NCI-H2227 (cell line): ENCODE data around the gene ALKBH4.
"Not testable (repeated sequence)": the region's sequence is repeated elsewhere in the genome, so short reads cannot be mapped to it uniquely, and the experiment has no call there.

Experiments used
- DNase-seq: peaks from one replicate; lab custom pipeline; 2025; ENCODE audit not compliant: unreplicated experiment; lab: John Stamatoyannopoulos, UW

ALKBH4 gene

DNA sequence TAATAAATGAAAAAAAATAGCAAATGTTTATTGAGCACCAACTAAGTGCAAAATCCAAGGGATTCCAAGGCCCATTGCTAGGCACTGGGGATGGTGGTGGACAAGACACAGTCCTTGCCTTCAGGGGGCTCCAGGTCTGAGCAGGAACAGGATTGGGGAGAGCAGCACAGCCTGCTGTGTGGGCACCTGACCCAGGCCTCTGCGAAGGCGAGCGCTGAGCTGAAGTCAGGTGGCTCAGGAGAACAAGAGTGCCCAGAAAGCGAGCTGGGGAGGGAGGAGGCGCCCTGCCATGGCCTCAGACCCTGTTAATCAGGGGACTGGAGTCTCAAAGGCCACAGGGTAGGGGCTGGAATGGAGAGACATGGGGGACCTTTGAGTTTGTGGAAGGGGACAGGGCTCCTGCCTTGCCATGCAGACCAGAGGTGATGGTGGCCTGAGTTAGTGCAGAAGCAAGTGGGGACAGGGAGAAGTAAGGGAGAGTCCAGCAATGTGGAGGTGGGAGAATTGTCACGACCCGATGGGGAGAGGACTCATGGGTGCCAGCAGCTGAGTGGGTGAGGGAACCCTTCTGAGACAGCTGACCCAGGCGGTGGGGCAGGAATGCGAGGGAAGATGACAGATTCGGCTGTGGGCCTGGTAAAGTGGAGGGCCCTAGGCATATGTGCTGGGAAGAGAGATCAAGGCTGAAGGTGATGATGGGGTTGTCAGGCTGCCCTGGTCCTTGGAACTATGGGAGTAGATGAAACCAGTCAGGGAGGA is 35.3 kb downstream of the ALKBH4 start:
- DNase-seq: no peak

GRCh38 chr7:102427019-102427405 is 37.7 kb downstream of the ALKBH4 start:
- no peak for DNase-seq

DNA sequence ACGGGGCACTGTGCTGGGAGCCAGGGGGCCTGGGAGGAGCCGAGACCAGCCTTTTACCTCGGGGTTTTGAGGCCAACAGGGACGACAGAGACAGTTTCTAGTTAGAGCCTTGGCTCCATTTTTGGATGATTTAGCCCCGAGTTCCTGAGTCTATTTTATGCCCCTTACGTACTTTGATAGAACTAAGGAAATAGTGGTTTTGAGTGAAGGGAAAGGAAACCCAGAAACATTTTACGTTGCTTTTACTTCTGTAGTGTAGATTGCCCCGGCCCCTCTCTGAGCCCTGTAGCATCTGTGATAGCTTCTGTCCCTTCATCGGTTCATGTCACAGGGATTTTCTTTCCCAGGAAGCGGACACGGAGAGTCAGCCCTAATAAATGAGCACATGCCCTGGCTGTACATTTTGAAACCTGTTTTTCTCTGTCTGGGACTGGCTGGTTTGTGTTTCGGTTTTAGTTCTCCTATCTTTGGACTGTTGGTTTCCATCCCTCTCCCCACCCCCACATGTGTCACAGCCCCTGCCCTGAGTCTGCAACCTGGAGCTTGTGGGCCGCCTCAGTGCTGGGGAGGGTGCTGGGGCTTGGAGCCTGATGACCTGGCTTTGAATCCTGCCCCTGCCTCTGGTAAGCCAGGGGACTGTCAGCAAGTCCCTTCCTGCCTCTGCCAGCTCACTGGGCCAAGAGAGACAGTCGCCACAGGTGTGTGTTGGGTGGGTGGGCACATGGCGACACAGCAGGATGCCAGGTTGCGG is 38.2 kb downstream of the ALKBH4 start:
- DNase-seq: no peak

GRCh38 chr7:102425639-102426267 is 38.9 kb downstream of the ALKBH4 start:
- no peak for DNase-seq

DNA sequence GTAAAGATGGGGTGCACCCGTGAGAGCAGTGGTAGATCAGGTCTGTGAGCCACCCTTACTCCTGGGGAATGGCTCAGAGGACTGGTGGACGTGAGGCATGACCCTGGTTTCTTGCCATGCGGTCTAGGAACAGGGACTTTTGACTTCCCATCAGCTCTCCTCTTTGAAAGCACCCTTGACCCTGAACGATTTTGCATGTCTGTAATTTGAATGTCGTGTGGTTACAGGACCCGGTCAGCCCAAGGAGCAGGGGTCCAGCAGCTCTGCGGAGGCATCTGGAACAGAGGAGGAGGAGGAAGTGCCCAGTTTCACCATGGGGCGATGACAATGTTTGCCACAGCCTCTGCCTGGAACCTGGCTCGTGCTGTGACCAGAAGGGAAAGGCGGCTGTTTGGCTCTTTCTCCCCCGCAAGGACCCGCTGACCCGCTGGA is 39.9 kb downstream of the ALKBH4 start:
- DNase-seq: no peak

- no peak for DNase-seq
These were observed 40.5 kb downstream of the ALKBH4 start for GRCh38 chr7:102424129-102424551.

GRCh38 chr7:102421706-102422240 is 42.9 kb downstream of the ALKBH4 start:
- DNase-seq: no peak

DNA sequence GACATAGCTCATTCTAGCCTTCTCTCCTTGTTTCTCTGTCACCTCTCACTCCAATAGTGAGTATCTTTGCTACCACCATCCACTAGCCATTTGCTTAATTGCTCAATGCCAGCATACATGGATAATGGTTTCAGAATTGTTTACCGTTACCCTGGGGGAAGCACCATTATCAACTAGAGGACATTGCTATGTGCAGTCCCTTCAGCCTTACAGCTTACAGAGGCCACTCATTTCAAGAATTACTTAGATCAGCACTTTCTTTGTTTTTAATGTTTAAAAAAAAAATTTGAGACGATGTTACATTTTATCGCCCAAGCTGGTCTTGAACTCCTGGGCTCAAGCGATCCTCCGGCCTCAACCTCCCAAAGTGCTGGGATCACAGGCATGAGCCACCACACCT is 46.1 kb downstream of the ALKBH4 start:
- DNase-seq: no peak

- DNase-seq: no peak
These were observed 47.6 kb downstream of the ALKBH4 start for GRCh38 chr7:102417105-102417504.

GRCh38 chr7:102416406-102416805 is 48.3 kb downstream of the ALKBH4 start:
- DNase-seq: no peak

GRCh38 chr7:102415685-102416225 is 48.9 kb downstream of the ALKBH4 start:
- no peak for DNase-seq

- DNase-seq: no peak
These were observed 51.1 kb downstream of the ALKBH4 start for GRCh38 chr7:102413611-102414010.

GRCh38 chr7:102413091-102413490 is 51.6 kb downstream of the ALKBH4 start:
- no peak for DNase-seq

GRCh38 chr7:102412548-102412947 is 52.1 kb downstream of the ALKBH4 start:
- no peak for DNase-seq

GRCh38 chr7:102410918-102411317 is 53.7 kb downstream of the ALKBH4 start:
- no peak for DNase-seq

DNA sequence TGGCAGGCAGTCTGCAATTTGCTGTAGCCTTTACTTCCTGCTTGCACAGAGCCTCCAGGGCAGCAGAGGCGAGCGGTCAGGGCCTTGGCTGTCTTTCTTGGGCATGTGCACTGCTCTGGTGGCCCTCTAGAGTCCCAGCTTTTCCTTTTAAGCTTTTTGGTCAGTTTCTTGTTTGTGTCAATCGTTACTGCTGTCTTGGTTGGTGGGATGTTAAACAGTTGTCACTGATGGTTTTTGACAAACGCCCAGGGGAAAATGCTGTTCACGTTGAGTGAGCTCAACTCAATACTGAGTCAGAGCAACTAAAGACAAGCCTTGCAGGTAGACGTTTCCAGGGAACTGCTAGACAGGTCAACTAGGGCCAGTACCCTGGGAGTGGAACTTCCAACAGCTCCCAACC is 54.5 kb downstream of the ALKBH4 start:
- no peak for DNase-seq

GRCh38 chr7:102409340-102409739 is 55.3 kb downstream of the ALKBH4 start:
- no peak for DNase-seq

DNA sequence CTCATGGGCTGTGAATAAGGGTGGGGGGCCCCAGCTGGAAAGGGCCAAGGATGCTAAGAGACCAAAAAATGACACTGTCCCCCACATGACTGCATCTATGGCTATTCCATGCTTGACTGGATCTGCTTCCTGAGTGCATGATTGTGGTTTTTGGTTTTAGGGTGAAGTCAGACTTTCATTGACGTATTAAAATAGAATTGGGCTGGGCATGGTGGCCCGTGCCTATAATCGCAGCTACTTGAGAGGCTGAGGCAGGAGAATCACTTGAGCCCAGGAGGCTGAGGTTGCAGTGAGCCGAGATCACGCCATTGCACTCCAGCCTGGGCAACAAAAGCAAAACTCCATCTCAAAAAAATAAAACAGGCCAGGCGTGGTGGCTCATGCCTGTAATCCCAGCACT is 56.1 kb downstream of the ALKBH4 start:
- not testable (repeated sequence) for DNase-seq

DNA sequence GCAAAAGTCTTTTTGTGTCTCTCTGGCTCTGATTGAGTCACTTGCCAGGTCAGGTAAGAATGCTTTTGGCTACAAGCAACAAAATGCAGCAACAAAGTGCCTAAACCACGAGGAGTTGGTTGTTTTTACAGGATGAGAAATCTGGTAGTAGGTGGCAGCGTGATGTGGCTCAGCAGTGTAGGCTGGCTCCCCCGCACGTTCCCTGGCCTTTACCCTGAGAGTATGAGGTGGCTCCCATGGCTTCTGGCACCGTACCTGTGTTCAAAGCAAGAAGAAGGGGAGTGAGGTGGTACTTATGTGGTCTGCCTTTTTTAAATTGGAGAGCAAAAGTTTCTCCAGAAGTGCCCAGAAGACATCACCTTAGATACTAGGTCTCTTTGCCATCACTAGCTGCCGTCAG is 56.8 kb downstream of the ALKBH4 start:
- no peak for DNase-seq
